ENCODE results near the gene MYOD1. TPM values are rescaled to one million over a fixed set of nuclear protein-coding genes. Genes with fewer than 3 reads are reported as not detected.

The MYOD1 gene
- total and polyA plus RNA-seq, 3 experiments from 2014 or later: not detected

GRCh38 chr11:17765356-17766072 is 46.1 kb downstream of the MYOD1 start:
- H3K27ac ChIP-seq (ENCODE audit: low read depth, low read length): no peak overlapping the region
- H3K4me3 ChIP-seq (ENCODE audit: low read length): no peak overlapping the region
- CTCF ChIA-PET: no interaction called here
- no peaks in the 10 kb centered on the region for H3K9me3 ChIP-seq (ENCODE audit: low read length)
- peaks cover 4 to 14% of the 10 kb centered on the region in 2 donors for H3K27me3 Mint-ChIP-seq
- DNase-seq: peak in 1 of 5 donors; percentile 36
- H3K4me1 ChIP-seq (ENCODE audit: insufficient read depth, low read length): no peaks in the 10 kb centered on the region
- no peaks in the 10 kb centered on the region for H3K4me1 Mint-ChIP-seq
- no peak overlapping the region for H3K27ac Mint-ChIP-seq
- no peaks in the 10 kb centered on the region for H3K9me3 Mint-ChIP-seq
- POLR2A ChIA-PET: no interaction called here
- H3K27me3 ChIP-seq (ENCODE audit: insufficient read depth, low read length, poor library complexity, severe bottlenecking): no peaks in the 10 kb centered on the region
- H3K36me3 ChIP-seq (ENCODE audit: insufficient read depth, low read length): no peaks in the 10 kb centered on the region
- H3K4me3 Mint-ChIP-seq: no peak overlapping the region
- no peaks in the 10 kb centered on the region for H3K36me3 Mint-ChIP-seq

- DNase-seq: no peak
- no peaks in the 10 kb centered on the region for H3K4me1 Mint-ChIP-seq
- no peak overlapping the region for H3K27ac Mint-ChIP-seq
- H3K36me3 Mint-ChIP-seq: no peaks in the 10 kb centered on the region
- Histone ChIP-seq H3K4me1 (ENCODE audit: insufficient read depth, low read length) (no peaks in the 10 kb centered on the region), H3K4me3 (ENCODE audit: low read length) (no peak overlapping the region), H3K27ac (ENCODE audit: low read depth, low read length) (no peak overlapping the region), H3K9me3 (ENCODE audit: low read length) (no peaks in the 10 kb centered on the region), H3K36me3 (ENCODE audit: insufficient read depth, low read length) (no peaks in the 10 kb centered on the region), H3K27me3 (ENCODE audit: insufficient read depth, low read length, poor library complexity, severe bottlenecking) (no peaks in the 10 kb centered on the region)
- peaks cover 4 to 14% of the 10 kb centered on the region in 2 donors for H3K27me3 Mint-ChIP-seq
- CTCF ChIA-PET: no interaction called here
- no peak overlapping the region for H3K4me3 Mint-ChIP-seq
- H3K9me3 Mint-ChIP-seq: no peaks in the 10 kb centered on the region
- POLR2A ChIA-PET: no interaction called here
These were observed 46.6 kb downstream of the MYOD1 start for GRCh38 chr11:17766073-17766359.

DNA sequence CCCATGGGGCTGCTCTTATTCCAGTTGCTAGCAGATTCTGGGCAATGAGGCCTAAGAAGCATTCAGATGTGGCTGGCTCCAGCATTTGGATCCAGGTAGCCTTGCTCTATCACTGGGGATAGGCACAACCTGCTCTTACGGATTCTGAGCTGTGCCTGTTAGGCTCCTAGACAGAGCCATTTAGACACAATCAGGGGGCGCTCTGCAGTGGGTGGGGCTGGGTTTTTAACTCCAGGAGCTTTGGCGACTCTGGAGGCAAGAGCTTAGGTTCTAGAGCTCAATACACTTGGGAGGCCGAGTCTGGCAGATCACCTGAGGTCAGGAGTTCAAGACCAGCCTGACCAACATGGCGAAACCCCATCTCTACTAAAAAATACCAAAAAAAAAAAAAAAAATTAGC is 47.2 kb downstream of the MYOD1 start:
- Histone ChIP-seq H3K9me3 (ENCODE audit: low read length) (no peaks in the 10 kb centered on the region), H3K27me3 (ENCODE audit: insufficient read depth, low read length, poor library complexity, severe bottlenecking) (no peaks in the 10 kb centered on the region), H3K4me1 (ENCODE audit: insufficient read depth, low read length) (no peaks in the 10 kb centered on the region), H3K4me3 (ENCODE audit: low read length) (no peak overlapping the region), H3K36me3 (ENCODE audit: insufficient read depth, low read length) (no peaks in the 10 kb centered on the region), H3K27ac (ENCODE audit: low read depth, low read length) (no peak overlapping the region)
- DNase-seq: peak in 1 of 5 donors; percentile 6
- Mint-ChIP-seq H3K27me3 (peaks cover 4 to 14% of the 10 kb centered on the region in 2 donors), H3K9me3 (no peaks in the 10 kb centered on the region), H3K4me3 (no peak overlapping the region), H3K4me1 (no peaks in the 10 kb centered on the region), H3K36me3 (no peaks in the 10 kb centered on the region), H3K27ac (no peak overlapping the region)
- CTCF ChIA-PET: no interaction called here
- POLR2A ChIA-PET: no interaction called here

DNA sequence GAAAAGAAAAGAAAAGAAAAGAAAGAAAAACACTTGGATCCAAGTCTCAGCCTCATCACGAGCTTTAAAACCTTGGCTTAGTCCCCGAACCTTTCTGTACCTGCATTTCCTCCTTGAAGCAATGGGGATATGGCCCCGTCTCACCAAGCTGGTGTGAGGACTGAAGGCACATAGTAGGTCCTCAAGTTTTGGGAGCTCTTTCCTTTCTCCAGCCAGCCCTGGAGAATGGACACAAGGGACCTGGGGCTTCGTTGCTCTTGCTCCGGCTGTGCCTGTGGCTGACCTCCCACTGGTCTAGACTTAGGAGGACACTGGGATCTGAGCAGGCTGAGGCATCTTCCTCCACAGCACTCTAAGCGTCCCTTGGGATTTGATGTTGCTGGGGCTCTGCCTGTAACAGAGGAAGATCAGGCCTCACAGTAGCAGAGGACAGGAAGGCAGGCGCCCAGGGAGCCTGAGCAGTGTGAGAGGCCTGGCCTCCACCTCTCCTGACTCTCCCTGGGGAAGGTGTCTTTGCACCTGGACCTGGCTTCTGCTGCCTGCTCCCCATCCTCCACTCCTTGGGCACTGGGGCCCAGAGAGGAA is 48.0 kb downstream of the MYOD1 start:
- Histone ChIP-seq H3K4me1 (ENCODE audit: insufficient read depth, low read length) (no peaks in the 10 kb centered on the region), H3K27me3 (ENCODE audit: insufficient read depth, low read length, poor library complexity, severe bottlenecking) (no peaks in the 10 kb centered on the region), H3K27ac (ENCODE audit: low read depth, low read length) (no peak overlapping the region), H3K4me3 (ENCODE audit: low read length) (no peak overlapping the region), H3K36me3 (ENCODE audit: insufficient read depth, low read length) (no peaks in the 10 kb centered on the region), H3K9me3 (ENCODE audit: low read length) (no peaks in the 10 kb centered on the region)
- DNase-seq: peak in 1 of 5 donors; percentile 14
- Mint-ChIP-seq H3K4me3 (no peak overlapping the region), H3K4me1 (no peaks in the 10 kb centered on the region), H3K27me3 (peaks cover 4 to 14% of the 10 kb centered on the region in 2 donors), H3K36me3 (no peaks in the 10 kb centered on the region), H3K9me3 (no peaks in the 10 kb centered on the region), H3K27ac (no peak overlapping the region)
- POLR2A ChIA-PET: no interaction called here
- CTCF ChIA-PET: no interaction called here

GRCh38 chr11:17767914-17768313 is 48.5 kb downstream of the MYOD1 start:
- ChIA-PET CTCF (no interaction called here), POLR2A (no interaction called here)
- Histone ChIP-seq H3K4me3 (ENCODE audit: low read length) (no peak overlapping the region), H3K4me1 (ENCODE audit: insufficient read depth, low read length) (no peaks in the 10 kb centered on the region), H3K27ac (ENCODE audit: low read depth, low read length) (no peak overlapping the region), H3K27me3 (ENCODE audit: insufficient read depth, low read length, poor library complexity, severe bottlenecking) (no peaks in the 10 kb centered on the region), H3K9me3 (ENCODE audit: low read length) (no peaks in the 10 kb centered on the region), H3K36me3 (ENCODE audit: insufficient read depth, low read length) (no peaks in the 10 kb centered on the region)
- Mint-ChIP-seq H3K27ac (no peak overlapping the region), H3K27me3 (peaks cover 4 to 14% of the 10 kb centered on the region in 2 donors), H3K9me3 (no peaks in the 10 kb centered on the region), H3K36me3 (no peaks in the 10 kb centered on the region), H3K4me1 (no peaks in the 10 kb centered on the region), H3K4me3 (no peak overlapping the region)
- DNase-seq: peak in 1 of 5 donors; percentile 4

DNA sequence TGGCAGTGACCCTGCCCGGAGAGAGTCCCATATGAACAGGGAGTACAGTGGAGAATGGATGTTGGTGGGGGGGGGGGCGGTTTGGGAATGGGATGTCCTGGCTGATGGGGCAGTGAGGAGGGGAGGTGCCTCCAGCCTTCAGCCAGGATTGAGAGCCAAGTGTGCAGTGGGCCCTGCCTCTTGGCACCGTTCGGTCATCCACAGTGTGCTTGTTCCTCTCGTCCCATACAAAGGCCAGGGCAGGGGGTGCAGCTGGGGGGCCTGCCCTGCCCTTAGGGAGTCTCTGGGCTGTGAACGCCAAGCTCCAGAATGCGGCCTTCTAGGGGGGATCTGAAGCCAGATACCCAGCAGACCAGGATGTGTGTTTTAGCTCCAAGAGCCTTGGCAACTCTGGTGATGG is 49.2 kb downstream of the MYOD1 start:
- H3K36me3 Mint-ChIP-seq: no peaks in the 10 kb centered on the region
- Histone ChIP-seq H3K27me3 (ENCODE audit: insufficient read depth, low read length, poor library complexity, severe bottlenecking) (no peaks in the 10 kb centered on the region), H3K9me3 (ENCODE audit: low read length) (no peaks in the 10 kb centered on the region), H3K4me1 (ENCODE audit: insufficient read depth, low read length) (no peaks in the 10 kb centered on the region), H3K36me3 (ENCODE audit: insufficient read depth, low read length) (no peaks in the 10 kb centered on the region), H3K4me3 (ENCODE audit: low read length) (no peak overlapping the region), H3K27ac (ENCODE audit: low read depth, low read length) (no peak overlapping the region)
- ChIA-PET POLR2A (no interaction called here), CTCF (no interaction called here)
- H3K27me3 Mint-ChIP-seq: peaks cover 4 to 14% of the 10 kb centered on the region in 2 donors
- no peaks in the 10 kb centered on the region for H3K4me1 Mint-ChIP-seq
- H3K27ac Mint-ChIP-seq: no peak overlapping the region
- H3K4me3 Mint-ChIP-seq: no peak overlapping the region
- DNase-seq: no peak
- H3K9me3 Mint-ChIP-seq: no peaks in the 10 kb centered on the region

DNA sequence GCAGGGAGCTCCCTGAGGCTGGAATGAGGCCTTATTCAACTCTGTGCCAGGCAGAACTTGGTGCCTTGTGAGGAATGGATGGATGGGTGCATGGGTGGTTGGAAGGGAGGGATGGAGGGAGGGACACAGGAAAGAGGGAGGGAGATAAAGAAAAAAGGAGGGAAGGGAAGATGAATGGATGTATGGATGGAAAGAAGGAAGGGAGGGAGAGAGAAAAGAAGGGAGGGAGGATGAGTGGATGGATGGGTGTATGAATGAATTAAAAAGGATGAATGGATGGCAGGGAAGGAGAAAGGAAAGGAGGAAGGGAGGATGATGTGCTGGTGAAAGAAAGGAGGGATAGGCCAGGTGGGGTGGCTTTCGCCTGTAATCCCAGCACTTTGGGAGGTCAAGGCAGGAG is 49.8 kb downstream of the MYOD1 start:
- H3K4me1 Mint-ChIP-seq: no peaks in the 10 kb centered on the region
- peaks cover 4 to 14% of the 10 kb centered on the region in 2 donors for H3K27me3 Mint-ChIP-seq
- no peak overlapping the region for H3K27ac ChIP-seq (ENCODE audit: low read depth, low read length)
- no peaks in the 10 kb centered on the region for H3K36me3 Mint-ChIP-seq
- peak in 1 of 5 donors; percentile 4 for DNase-seq
- ChIA-PET CTCF (no interaction called here), POLR2A (no interaction called here)
- no peak overlapping the region for H3K4me3 ChIP-seq (ENCODE audit: low read length)
- no peaks in the 10 kb centered on the region for H3K36me3 ChIP-seq (ENCODE audit: insufficient read depth, low read length)
- no peaks in the 10 kb centered on the region for H3K9me3 ChIP-seq (ENCODE audit: low read length)
- no peak overlapping the region for H3K4me3 Mint-ChIP-seq
- no peaks in the 10 kb centered on the region for H3K4me1 ChIP-seq (ENCODE audit: insufficient read depth, low read length)
- no peaks in the 10 kb centered on the region for H3K27me3 ChIP-seq (ENCODE audit: insufficient read depth, low read length, poor library complexity, severe bottlenecking)
- no peaks in the 10 kb centered on the region for H3K9me3 Mint-ChIP-seq
- H3K27ac Mint-ChIP-seq: no peak overlapping the region

- ChIA-PET POLR2A (no interaction called here), CTCF (interaction anchor here (1.1 kb wide), 1 partner anchor 39 kb away, joined by 3 read pairs; no protein-coding TSS in a partner anchor)
- H3K36me3 ChIP-seq (ENCODE audit: insufficient read depth, low read length): no peaks in the 10 kb centered on the region
- no peaks in the 10 kb centered on the region for H3K27me3 ChIP-seq (ENCODE audit: insufficient read depth, low read length, poor library complexity, severe bottlenecking)
- peak in 1 of 5 donors; percentile 30 for DNase-seq
- Mint-ChIP-seq H3K36me3 (no peaks in the 10 kb centered on the region), H3K27me3 (peaks cover 4 to 10% of the 10 kb centered on the region in 2 donors), H3K27ac (peak overlapping the region in 1 of 8 donors; percentile 48), H3K4me3 (no peak overlapping the region), H3K9me3 (no peaks in the 10 kb centered on the region), H3K4me1 (no peaks in the 10 kb centered on the region)
- H3K9me3 ChIP-seq (ENCODE audit: low read length): no peaks in the 10 kb centered on the region
- H3K27ac ChIP-seq (ENCODE audit: low read depth, low read length): no peak overlapping the region
- H3K4me3 ChIP-seq (ENCODE audit: low read length): no peak overlapping the region
- no peaks in the 10 kb centered on the region for H3K4me1 ChIP-seq (ENCODE audit: insufficient read depth, low read length)
These were observed 50.8 kb downstream of the MYOD1 start for GRCh38 chr11:17770048-17770652.
